Keratinocyte (primary cell): ENCODE data around the gene MOCS3. TPM values are rescaled to one million over a fixed set of nuclear protein-coding genes. Genes with fewer than 3 reads are reported as not detected.

Experiments
- DNase-seq: peaks from one replicate; pipeline ENCODE4 v3.0.0-alpha.2; 2011; ENCODE audit warnings: low read depth, missing footprints, low spot score
- FAIRE-seq: peaks from 2 replicates; lab custom pipeline; 2011; peaks lifted over from hg19 to GRCh38; lab: Jason Lieb, UNC
- H2AFZ ChIP-seq: 2 replicates; pipeline ENCODE4 v1.6.0; 2012; ENCODE audit warnings: low read length, control low read depth, inconsistent platforms; ENCODE audit not compliant: control insufficient read depth
- H3K27ac ChIP-seq: 2 replicates; pipeline ENCODE4 v1.5.1; 2011; ENCODE audit warnings: low read length; ENCODE audit not compliant: control insufficient read depth, insufficient read depth
- H3K27me3 ChIP-seq: 3 replicates; pipeline ENCODE4 v1.6.0; 2011; ENCODE audit warnings: low read length; ENCODE audit not compliant: control insufficient read depth, insufficient read depth; ENCODE audit errors: extremely low read depth
- H3K36me3 ChIP-seq, 2 experiments: 2 replicates in 1 of 2; 3 replicates in 1 of 2; pipeline ENCODE4 v1.5.1; 2011; ENCODE audit warnings: low read length in 2 of 2, mild to moderate bottlenecking in 1 of 2; ENCODE audit not compliant: control insufficient read depth in 2 of 2, insufficient read depth in 2 of 2; ENCODE audit errors: extremely low read depth in 1 of 2
- H3K4me1 ChIP-seq: 3 replicates; pipeline ENCODE4 v1.5.1; 2011; ENCODE audit warnings: low read length; ENCODE audit not compliant: control insufficient read depth, insufficient read depth; ENCODE audit errors: extremely low read depth
- H3K4me2 ChIP-seq: 3 replicates; pipeline ENCODE4 v1.6.0; 2011; ENCODE audit warnings: low read depth, low read length; ENCODE audit not compliant: control insufficient read depth, insufficient read depth; ENCODE audit errors: extremely low read depth
- H3K4me3 ChIP-seq, 3 experiments: fragments of 200-600 bp in 1 of 3; sonication (generic) in 1 of 3; 2 replicates in 2 of 3; 3 replicates in 1 of 3; pipeline ENCODE4 v1.5.1; 2011 to 2016; ENCODE audit warnings: low read length in 3 of 3, mild to moderate bottlenecking in 3 of 3, control low read depth in 2 of 3, inconsistent platforms in 1 of 3, low read depth in 1 of 3, mixed read lengths in 1 of 3, mixed run types in 1 of 3, moderate library complexity in 1 of 3; ENCODE audit not compliant: control insufficient read depth in 2 of 3, insufficient read depth in 2 of 3; ENCODE audit errors: extremely low read depth in 1 of 3
- H3K79me2 ChIP-seq: 2 replicates; pipeline ENCODE4 v1.6.0; 2012; ENCODE audit warnings: low read length; ENCODE audit not compliant: control insufficient read depth, insufficient read depth
- H3K9ac ChIP-seq: 3 replicates; pipeline ENCODE4 v1.6.0; 2011; ENCODE audit warnings: low read length; ENCODE audit not compliant: control insufficient read depth, insufficient read depth; ENCODE audit errors: extremely low read depth
- H3K9me1 ChIP-seq: 3 replicates; pipeline ENCODE4 v1.6.0; 2011; ENCODE audit warnings: low read length; ENCODE audit not compliant: control insufficient read depth, insufficient read depth; ENCODE audit errors: extremely low read depth
- H3K9me3 ChIP-seq: 2 replicates; pipeline ENCODE4 v1.5.1; 2012; ENCODE audit warnings: low read depth, low read length; ENCODE audit not compliant: control insufficient read depth
- H4K20me1 ChIP-seq: 3 replicates; pipeline ENCODE4 v1.6.0; 2011; ENCODE audit warnings: low read length; ENCODE audit not compliant: control insufficient read depth, insufficient read depth; ENCODE audit errors: extremely low read depth
- CTCF ChIP-seq, 3 experiments: IDR thresholded peaks in 1 of 3; conservative IDR thresholded peaks in 1 of 3; optimal IDR thresholded peaks in 1 of 3; 2 replicates in 2 of 3; 3 replicates in 1 of 3; pipeline versions ENCODE3 to v1.5.1; 2011; ENCODE audit warnings: low read length in 3 of 3, mild to moderate bottlenecking in 3 of 3, moderate library complexity in 2 of 3, control low read depth in 1 of 3, inconsistent platforms in 1 of 3; ENCODE audit not compliant: insufficient read depth in 2 of 3; ENCODE audit errors: extremely low read depth in 1 of 3
- EZH2 ChIP-seq: IDR thresholded peaks from one replicate; pipeline ENCODE4 v1.6.1; 2012; ENCODE audit warnings: inconsistent platforms, mild to moderate bottlenecking, low read length, moderate library complexity
- dilution Hi-C: fragments of 300-500 bp; cut with MboI; formaldehyde crosslinking; loops from one replicate; pipeline ENCODE4 v1.7.0; 2020; ENCODE audit warnings: low sequenced_read_pairs; ENCODE audit not compliant: extremely low pct_ligation_motif_present
- polyA plus RNA-seq, 5 experiments: library from polyadenylated mRNA; depleted of rRNA in 3 of 5; stranded (reverse) in 3 of 5; stranded (forward) in 1 of 5; unstranded in 1 of 5; fragments of >200 nt; gene quantifications; 1 replicate in 1 of 5; 2 replicates in 3 of 5; 3 replicates in 1 of 5; pipeline versions ENCODE4 v1.2.1 to v1.2.3, GENCODE V29; 2011 to 2012; ENCODE audit warnings: missing spikeins in 2 of 5, low read depth in 1 of 5, low replicate concordance in 1 of 5

Gene MOCS3
- polyA plus RNA-seq, 1 donor (not counting 4 experiments of a cell fraction or from before 2014, with no cell fraction given) = 4.0 TPM

- no peaks in the 10 kb centered on the region for H3K36me3 ChIP-seq
- H3K9me1 ChIP-seq = no peaks in the 10 kb centered on the region
- TF ChIP-seq CTCF (optimal IDR thresholded peaks at IDR 0.05 in 1 of 3, IDR thresholded peaks at IDR 0.05 in 1 of 3, conservative IDR thresholded peaks at IDR 0.05 in 1 of 3; ENCODE audit: extremely low read depth in 1 of 3, insufficient read depth in 2 of 3, low read length in 3 of 3) = no peak
- no peak for TF ChIP-seq EZH2
- H3K4me1 ChIP-seq = peaks cover 18% of the 10 kb centered on the region
- no peak overlapping the region for H3K27ac ChIP-seq
- H3K9ac ChIP-seq = no peak overlapping the region
- no peak overlapping the region for H3K4me2 ChIP-seq
- no peaks in the 10 kb centered on the region for H3K27me3 ChIP-seq
- no peaks in the 10 kb centered on the region for H3K79me2 ChIP-seq
- FAIRE-seq = no peak
- dilution Hi-C loops = no loop called here
- DNase-seq = no peak
- no peak overlapping the region for H3K4me3 ChIP-seq
- no peak overlapping the region for H2AFZ ChIP-seq
- no peaks in the 10 kb centered on the region for H4K20me1 ChIP-seq
- no peaks in the 10 kb centered on the region for H3K9me3 ChIP-seq
Observed at GRCh38 chr20:50995506-50995905, 36.9 kb downstream of the MOCS3 start.

GRCh38 chr20:50996901-50997865, 38.6 kb downstream of the MOCS3 start:
- no peak overlapping the region for H2AFZ ChIP-seq
- dilution Hi-C loops = no loop called here
- H3K4me1 ChIP-seq = peaks cover 13% of the 10 kb centered on the region
- no peak overlapping the region for H3K4me3 ChIP-seq
- DNase-seq (no peak), FAIRE-seq (no peak)
- H3K9me3 ChIP-seq = no peaks in the 10 kb centered on the region
- no peaks in the 10 kb centered on the region for H3K9me1 ChIP-seq
- H3K79me2 ChIP-seq = no peaks in the 10 kb centered on the region
- H3K9ac ChIP-seq = no peak overlapping the region
- no peak overlapping the region for H3K27ac ChIP-seq
- no peaks in the 10 kb centered on the region for H3K27me3 ChIP-seq
- no peaks in the 10 kb centered on the region for H4K20me1 ChIP-seq
- TF ChIP-seq CTCF (optimal IDR thresholded peaks at IDR 0.05 in 1 of 3, IDR thresholded peaks at IDR 0.05 in 1 of 3, conservative IDR thresholded peaks at IDR 0.05 in 1 of 3; ENCODE audit: extremely low read depth in 1 of 3, insufficient read depth in 2 of 3, low read length in 3 of 3) (no peak), EZH2 (no peak)
- no peaks in the 10 kb centered on the region for H3K36me3 ChIP-seq
- H3K4me2 ChIP-seq = no peak overlapping the region
